Caco-2 (cell line): ENCODE measurements around the gene URM1. TPM values are rescaled to one million over a fixed set of nuclear protein-coding genes. Genes with fewer than 3 reads are reported as not detected.
"Not testable (repeated sequence)": the region's sequence is repeated elsewhere in the genome, so short reads cannot be mapped to it uniquely, and the experiment has no call there.

Experiments used
- BruUV-seq: library from RNA; stranded (reverse); fragments of 400-500 nt; replicated peaks from 2 replicates; lab custom pipeline; 2021; lab: Mats Ljungman, UMichigan
- CTCF ChIA-PET: fragments of 300-600 bp; sonication (Branson Sonifier 250); formaldehyde crosslinking; loops from one replicate; lab custom pipeline; 2022; ENCODE audit warnings: antibody characterized with exemption; lab: Charles Lee
- POLR2A ChIA-PET: fragments of 300-600 bp; sonication (Branson Sonifier 250); formaldehyde crosslinking; loops from one replicate; lab custom pipeline; 2022; ENCODE audit warnings: antibody characterized with exemption; lab: Charles Lee
- DNase-seq, 2 experiments: peaks; one replicate each; pipeline versions ENCODE4 v3.0.0 to v3.0.0-alpha.2; 2020 to 2022
- H3K27me3 ChIP-seq: replicated peaks from 2 replicates; pipeline ENCODE4 v1.6.0; 2011; ENCODE audit warnings: low read length; ENCODE audit not compliant: control insufficient read depth, insufficient read depth
- H3K36me3 ChIP-seq: 2 replicates; pipeline ENCODE4 v1.5.1; 2011; ENCODE audit warnings: low read length; ENCODE audit not compliant: control insufficient read depth, insufficient read depth
- H3K4me1 ChIP-seq: fragments of 250-450 bp; sonication (Bioruptor Pico); 2 replicates; pipeline ENCODE4 v1.5.1; 2020; ENCODE audit warnings: mild to moderate bottlenecking
- H3K4me3 ChIP-seq: 2 replicates; pipeline ENCODE4 v1.5.1; 2011; ENCODE audit warnings: low read depth, mild to moderate bottlenecking, control low read depth, low read length
- H3K9me3 ChIP-seq: fragments of 250-450 bp; sonication (Bioruptor Pico); 2 replicates; pipeline ENCODE4 v1.5.1; 2020; ENCODE audit warnings: mild to moderate bottlenecking, moderate library complexity
- H3K27ac Mint-ChIP-seq: one replicate; pipeline ENCODE4 v1.8.0; 2022; ENCODE audit warnings: mixed read lengths; ENCODE audit not compliant: unreplicated experiment
- H3K27me3 Mint-ChIP-seq: one replicate; pipeline ENCODE4 v1.8.0; 2022; ENCODE audit warnings: mixed read lengths; ENCODE audit not compliant: insufficient read depth, unreplicated experiment
- H3K36me3 Mint-ChIP-seq: one replicate; pipeline ENCODE4 v1.8.0; 2022; ENCODE audit warnings: mild to moderate bottlenecking, mixed read lengths; ENCODE audit not compliant: insufficient read depth, unreplicated experiment
- H3K4me1 Mint-ChIP-seq: one replicate; pipeline ENCODE4 v1.8.0; 2022; ENCODE audit warnings: low read depth, mixed read lengths; ENCODE audit not compliant: unreplicated experiment
- H3K4me3 Mint-ChIP-seq: one replicate; pipeline ENCODE4 v1.8.0; 2022; ENCODE audit warnings: mild to moderate bottlenecking, moderate library complexity, mixed read lengths; ENCODE audit not compliant: unreplicated experiment
- H3K9me3 Mint-ChIP-seq: one replicate; pipeline ENCODE4 v1.8.0; 2022; ENCODE audit warnings: mixed read lengths; ENCODE audit not compliant: unreplicated experiment
- CTCF ChIP-seq, 2 experiments: fragments of 200-600 bp in 1 of 2; IDR thresholded peaks; 1 replicate in 1 of 2; 2 replicates in 1 of 2; pipeline versions ENCODE4 v1.5.1 to v1.8.0; 2011 to 2022; ENCODE audit warnings: antibody characterized with exemption in 1 of 2, control low read depth in 1 of 2, inconsistent platforms in 1 of 2, low read depth in 1 of 2, low read length in 1 of 2, mild to moderate bottlenecking in 1 of 2, moderate library complexity in 1 of 2; ENCODE audit not compliant: insufficient read depth in 1 of 2, severe bottlenecking in 1 of 2, unreplicated experiment in 1 of 2
- intact Hi-C: fragments of 100-400 bp; cut with micrococcal nuclease; formaldehyde crosslinking; loops from one replicate; pipeline ENCODE4 v1.10.0; 2022; ENCODE audit not compliant: unreplicated experiment
- total RNA-seq: library from RNA; stranded (reverse); gene quantifications from 2 replicates; pipeline ENCODE4 v1.2.3, GENCODE V29; 2022

Gene URM1
- total RNA-seq, 1 experiment from 2014 or later = 55.9 TPM

GRCh38 chr9:128335161-128335560, 36.0 kb upstream of the URM1 start:
- BruUV-seq = no TSS peak
- DNase-seq = no peak
- Mint-ChIP-seq H3K27ac (no peak overlapping the region), H3K4me1 (no peaks in the 10 kb centered on the region), H3K27me3 (no peaks in the 10 kb centered on the region), H3K9me3 (no peaks in the 10 kb centered on the region), H3K36me3 (peaks cover 10% of the 10 kb centered on the region), H3K4me3 (no peak overlapping the region)
- ChIA-PET POLR2A (no interaction called here), CTCF (no interaction called here)
- Histone ChIP-seq H3K9me3 (no peaks in the 10 kb centered on the region), H3K27me3 (no peaks in the 10 kb centered on the region), H3K36me3 (no peaks in the 10 kb centered on the region), H3K4me1 (peaks cover 15% of the 10 kb centered on the region; the same call in 1 of the 2 replicates), H3K4me3 (no peak overlapping the region)
- intact Hi-C loops = no loop called here
- no peak for TF ChIP-seq CTCF (IDR thresholded peaks at IDR 0.05; ENCODE audit: insufficient read depth in 1 of 2, low read depth in 1 of 2, low read length in 1 of 2, severe bottlenecking in 1 of 2, unreplicated experiment in 1 of 2)

GRCh38 chr9:128335914-128336313, 35.3 kb upstream of the URM1 start:
- POLR2A ChIA-PET = no interaction called here
- no peak overlapping the region for H3K27ac Mint-ChIP-seq

GRCh38 chr9:128337936-128338335, 33.2 kb upstream of the URM1 start:
- CTCF ChIA-PET = no interaction called here
- POLR2A ChIA-PET = no interaction called here

More at GRCh38 chr9:128335914-128336313, 35.3 kb upstream of the URM1 start:
- Histone ChIP-seq H3K27me3 (no peaks in the 10 kb centered on the region), H3K36me3 (no peaks in the 10 kb centered on the region), H3K4me3 (no peak overlapping the region), H3K4me1 (peaks cover 15% of the 10 kb centered on the region; the same call in 1 of the 2 replicates), H3K9me3 (no peaks in the 10 kb centered on the region)
- Mint-ChIP-seq H3K27me3 (no peaks in the 10 kb centered on the region), H3K4me1 (no peaks in the 10 kb centered on the region), H3K4me3 (no peak overlapping the region), H3K36me3 (peaks cover 14% of the 10 kb centered on the region), H3K9me3 (no peaks in the 10 kb centered on the region)
- CTCF ChIA-PET = no interaction called here
- intact Hi-C loops = no loop called here
- TF ChIP-seq CTCF (IDR thresholded peaks at IDR 0.05; ENCODE audit: insufficient read depth in 1 of 2, low read depth in 1 of 2, low read length in 1 of 2, severe bottlenecking in 1 of 2, unreplicated experiment in 1 of 2) = no peak
- DNase-seq = no peak
- no TSS peak for BruUV-seq

GRCh38 chr9:128338852-128339614, 32.1 kb upstream of the URM1 start:
- H3K4me1 Mint-ChIP-seq, H3K4me3 ChIP-seq, H3K27me3 ChIP-seq, H3K27me3 Mint-ChIP-seq, H3K9me3 Mint-ChIP-seq, H3K9me3 ChIP-seq, H3K4me1 ChIP-seq, H3K36me3 ChIP-seq, DNase-seq, BruUV-seq: not testable (repeated sequence)
- Mint-ChIP-seq H3K36me3 (peaks cover 25% of the 10 kb centered on the region), H3K27ac (peak overlapping the region; percentile 94), H3K4me3 (peak overlapping the region; percentile 81)
- CTCF ChIA-PET = interaction anchor here (0.6 kb wide), 1 partner anchor 43 kb away, joined by 3 read pairs; no protein-coding TSS in a partner anchor
- POLR2A ChIA-PET = interaction anchor here (0.6 kb wide), 1 partner anchor 44 kb away, joined by 3 read pairs; no protein-coding TSS in a partner anchor
- intact Hi-C loops = loop anchor here (1.0 kb wide), 1 partner anchor 63 kb away; the partner anchor contains the start of genes GOLGA2 and SWI5

More at GRCh38 chr9:128337936-128338335, 33.2 kb upstream of the URM1 start:
- Mint-ChIP-seq H3K9me3 (no peaks in the 10 kb centered on the region), H3K27me3 (no peaks in the 10 kb centered on the region), H3K4me1 (no peaks in the 10 kb centered on the region), H3K36me3 (peaks cover 20% of the 10 kb centered on the region), H3K4me3 (no peak overlapping the region), H3K27ac (no peak overlapping the region)
- Histone ChIP-seq H3K4me3 (no peak overlapping the region), H3K4me1 (peaks cover 9% of the 10 kb centered on the region; the same call in 1 of the 2 replicates), H3K9me3 (no peaks in the 10 kb centered on the region), H3K27me3 (no peaks in the 10 kb centered on the region), H3K36me3 (no peaks in the 10 kb centered on the region)
- BruUV-seq = no TSS peak
- intact Hi-C loops = no loop called here
- no peak for TF ChIP-seq CTCF (IDR thresholded peaks at IDR 0.05; ENCODE audit: insufficient read depth in 1 of 2, low read depth in 1 of 2, low read length in 1 of 2, severe bottlenecking in 1 of 2, unreplicated experiment in 1 of 2)
- no peak for DNase-seq
